UCSD-AML1 (cell line): ENCODE measurements around the gene PIGQ.

ENCODE experiments used
- DNase-seq: peaks from one replicate; lab custom pipeline; 2025; ENCODE audit not compliant: unreplicated experiment; lab: John Stamatoyannopoulos, UW

Gene PIGQ

GRCh38 chr16:554640-555365 is 15.0 kb upstream of the PIGQ start:
- no peak for DNase-seq

DNA sequence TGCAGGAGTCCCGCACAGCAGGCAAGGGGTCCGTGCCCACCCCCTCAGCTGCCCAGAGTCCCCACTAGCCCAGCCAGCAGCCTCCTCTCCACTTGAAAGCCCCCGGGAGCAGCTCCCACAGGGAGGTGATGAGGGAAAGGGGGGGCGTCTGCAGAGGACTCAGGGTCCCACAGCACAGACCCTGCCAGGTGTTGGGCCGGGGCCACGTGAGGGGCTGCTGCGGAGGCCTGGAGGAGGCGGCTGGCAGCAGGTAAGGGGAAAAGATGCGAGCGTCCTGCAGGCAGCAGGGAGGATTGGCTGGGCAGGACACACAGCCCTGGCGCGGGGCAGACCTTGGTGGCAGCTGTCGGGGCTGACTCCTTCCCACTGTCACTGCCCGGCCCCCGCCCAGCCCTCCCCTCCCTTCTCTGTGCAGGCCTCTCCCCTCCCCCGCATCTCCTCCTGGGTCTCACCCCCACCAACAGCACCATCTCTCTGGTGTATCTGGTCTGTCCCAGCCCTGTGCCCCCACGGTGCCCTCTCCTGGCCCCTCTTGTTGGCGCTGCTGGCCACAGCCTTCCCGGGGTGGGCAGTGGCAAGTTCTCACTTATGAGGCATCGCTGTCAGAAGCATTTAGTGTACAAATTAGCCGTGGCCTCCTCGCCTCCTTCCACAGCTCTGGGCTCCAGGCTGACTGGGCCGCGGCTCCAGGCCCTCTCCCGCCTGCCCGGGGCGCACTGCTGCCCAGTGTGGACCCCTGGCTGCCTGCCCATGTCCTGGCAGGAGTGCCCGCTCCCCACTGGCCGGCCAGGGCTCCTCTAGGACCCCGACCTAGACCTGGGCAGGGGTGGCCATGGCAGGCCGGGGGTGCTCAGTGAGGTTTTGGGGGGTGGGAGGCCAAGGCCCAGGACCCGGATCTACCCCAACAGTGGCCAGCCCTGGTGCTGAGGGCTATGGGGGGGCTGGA is 14.0 kb upstream of the PIGQ start:
- no peak for DNase-seq

GRCh38 chr16:556474-557173 is 13.1 kb upstream of the PIGQ start:
- DNase-seq: no peak

GRCh38 chr16:557463-558297 is 12.1 kb upstream of the PIGQ start:
- DNase-seq: no peak

DNA sequence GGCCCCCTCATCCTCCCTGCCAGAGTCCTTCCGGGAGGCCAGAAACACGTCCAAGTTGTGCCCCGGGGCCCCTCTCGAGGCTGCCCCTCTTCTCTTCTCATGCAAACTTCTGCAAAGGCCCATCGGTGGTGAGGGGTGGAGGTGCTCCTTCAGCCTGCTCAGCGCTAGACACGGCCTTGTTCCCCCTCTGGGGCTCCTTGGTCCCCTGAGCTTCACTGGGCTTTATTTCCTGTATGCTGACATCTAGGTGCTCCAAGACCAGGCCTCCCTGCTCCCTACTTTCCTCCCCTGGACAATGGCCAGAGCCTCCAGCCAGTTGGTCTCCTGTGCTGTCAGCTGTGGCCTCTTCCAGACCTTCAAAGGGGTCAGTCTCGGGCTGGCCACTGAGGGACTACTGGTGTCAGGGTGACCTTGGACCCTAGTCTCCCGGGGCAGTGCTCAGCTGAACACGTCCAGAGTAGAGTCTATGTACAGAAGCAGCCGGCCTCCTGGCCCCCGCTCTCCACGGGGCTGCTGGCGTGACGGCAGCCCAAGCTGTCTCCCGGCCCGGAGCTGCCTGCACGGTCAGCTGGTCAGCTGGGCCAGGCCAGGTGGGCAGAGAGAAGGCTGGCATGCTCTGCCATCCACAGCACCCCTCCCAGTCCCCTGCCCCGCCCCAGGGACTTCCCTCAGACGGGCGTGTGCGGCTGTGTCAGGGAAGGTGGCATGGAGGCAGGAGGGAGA is 11.3 kb upstream of the PIGQ start:
- DNase-seq: no peak

- DNase-seq: no peak
Measured at GRCh38 chr16:559021-559380, 10.8 kb upstream of the PIGQ start.

DNA sequence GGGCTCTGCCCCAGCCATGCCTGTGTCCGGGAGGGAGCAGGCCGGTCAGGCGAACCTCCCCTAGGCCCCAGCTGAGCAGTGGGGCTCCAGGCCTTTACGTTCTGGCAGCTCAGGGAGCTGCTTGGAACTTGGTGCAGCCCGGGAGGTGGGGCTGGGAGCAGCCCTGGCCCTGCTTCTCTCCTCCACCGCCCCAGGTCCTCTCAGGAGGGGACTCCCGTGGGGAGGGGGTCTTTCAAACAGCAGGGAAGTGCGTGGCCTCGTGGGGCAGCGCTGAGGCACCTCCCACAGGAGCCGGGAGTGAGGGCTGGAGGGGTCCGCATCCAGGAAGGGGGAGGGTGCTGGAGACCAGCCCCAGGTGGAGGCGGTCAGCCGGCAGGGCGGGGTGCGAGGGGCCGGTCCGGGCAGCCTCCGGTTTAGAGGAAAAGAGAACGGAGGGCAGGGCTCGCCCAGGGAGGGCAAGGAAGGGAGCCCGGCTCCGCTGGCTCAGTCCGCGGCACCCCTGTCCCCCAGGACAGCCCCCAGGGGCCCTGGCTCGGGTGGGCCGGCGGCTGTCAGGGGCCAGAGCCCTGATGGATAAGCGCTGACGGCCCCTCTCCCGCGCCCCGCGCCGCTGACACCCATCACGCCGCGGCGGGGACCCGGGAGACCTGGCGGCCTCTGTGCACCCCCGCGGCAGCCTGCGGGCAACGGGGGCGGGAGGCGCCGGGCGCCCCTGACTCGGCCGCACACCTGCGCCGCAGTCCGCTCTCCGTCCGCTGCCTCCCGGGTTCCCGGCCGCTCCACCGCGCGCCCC is 10.2 kb upstream of the PIGQ start:
- DNase-seq: no peak

- DNase-seq: no peak
Measured at GRCh38 chr16:560204-560700, 9.5 kb upstream of the PIGQ start, which contains the start of gene PRR35. TSS of gene PRR35 (plus strand) at chr16:560394. CDS start at chr16:563295, 2,901 bp downstream.

DNA sequence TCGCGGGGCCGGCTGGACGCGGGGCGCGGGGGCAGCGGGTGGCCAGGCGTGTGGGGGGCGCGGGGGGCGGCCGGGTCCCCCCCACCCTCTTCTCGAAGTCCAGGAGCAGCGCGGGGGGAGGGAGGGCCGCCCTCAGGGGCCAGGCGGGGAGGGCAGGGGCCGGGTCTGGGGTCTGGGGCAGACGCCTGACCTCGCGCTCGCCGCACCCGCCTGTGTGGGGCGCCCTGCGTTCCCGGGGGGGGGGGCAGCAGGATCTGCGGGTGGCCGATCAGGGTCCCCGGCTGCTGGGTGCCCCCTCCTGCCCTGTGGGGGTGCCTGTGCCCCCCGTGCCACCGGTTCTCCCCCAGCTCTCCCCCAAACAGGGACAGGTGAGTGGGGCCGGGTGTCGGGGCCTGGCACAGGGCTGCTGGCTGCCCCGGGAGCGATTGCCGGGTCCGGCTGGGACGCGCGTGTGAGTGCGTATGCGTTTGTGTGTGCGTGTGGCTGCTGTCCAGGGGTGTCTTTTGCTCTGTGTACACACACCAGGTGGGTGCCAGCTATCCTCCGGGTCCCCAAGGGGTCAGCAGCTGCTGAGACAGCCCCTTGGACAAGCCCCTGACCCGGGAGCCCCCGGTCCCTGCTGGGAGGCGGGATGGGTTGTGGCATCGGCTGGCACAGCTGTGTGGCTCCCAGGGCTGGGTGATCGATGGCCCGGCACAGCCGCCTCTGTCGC is 8.9 kb upstream of the PIGQ start:
- DNase-seq: no peak

GRCh38 chr16:561413-561794 is 8.4 kb upstream of the PIGQ start:
- no peak for DNase-seq

DNA sequence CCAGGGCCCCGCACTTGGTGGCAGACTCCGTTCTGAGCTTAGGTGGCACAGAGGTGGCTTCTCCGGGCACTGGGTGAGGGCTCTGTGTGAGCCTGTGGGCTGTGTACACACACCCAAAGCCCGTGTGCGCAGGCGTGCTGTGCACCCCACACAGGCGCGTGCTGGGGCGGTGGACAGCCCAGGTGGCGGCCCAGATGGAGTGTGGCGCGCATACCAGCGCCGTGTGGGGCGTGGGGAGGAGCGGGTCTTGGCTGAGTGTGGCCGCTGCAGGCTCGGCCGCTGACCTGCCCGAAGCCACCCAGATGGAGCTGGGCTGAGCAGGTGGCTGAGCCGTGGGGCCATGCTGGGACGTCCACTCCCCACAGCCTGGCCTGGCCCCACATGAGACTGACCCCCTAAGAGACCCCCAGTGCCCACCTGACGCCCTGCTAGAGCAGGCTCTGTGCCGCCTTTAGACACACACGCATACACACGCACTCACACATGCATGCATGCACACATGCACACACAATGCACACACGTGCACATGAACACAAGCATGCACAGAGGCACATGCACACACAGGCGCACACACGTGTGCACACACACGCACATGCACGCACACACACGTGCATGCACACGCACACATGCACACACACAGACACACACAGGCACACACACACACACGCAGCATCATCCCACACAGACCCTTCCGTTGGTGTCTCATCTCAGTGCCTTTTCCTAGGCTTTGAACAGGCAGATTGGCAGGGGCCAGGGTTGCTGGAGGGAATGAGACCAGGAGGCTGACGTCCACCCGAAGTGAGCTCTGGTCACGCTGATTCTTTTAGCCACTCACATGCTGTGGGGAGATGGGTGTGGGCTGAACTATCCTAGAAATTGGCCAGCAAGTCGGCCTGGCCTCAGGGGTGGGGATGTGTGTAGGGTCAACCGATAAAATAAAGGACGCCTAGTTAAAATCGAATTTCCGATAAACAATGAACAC is 7.5 kb upstream of the PIGQ start:
- DNase-seq: no peak

- no peak for DNase-seq
Measured at GRCh38 chr16:563072-563644, 6.6 kb upstream of the PIGQ start.

GRCh38 chr16:564690-565418 is 4.9 kb upstream of the PIGQ start:
- no peak for DNase-seq

- no peak for DNase-seq
Measured at GRCh38 chr16:565419-566330, 4.1 kb upstream of the PIGQ start.
